Stimulated activated CD8-positive, alpha-beta memory T cell treated with anti-CD3 and anti-CD28 coated beads, Interleukin-7, amount 100 ng/mL, for 1 hour (primary cell): ENCODE results near the gene MVB12B.

Experiments
- DNase-seq, 2 donors: peaks; one replicate each; pipeline ENCODE4 v3.0.0-alpha.2; 2020; ENCODE audit warnings: low read depth in 2 of 2

MVB12B gene

DNA sequence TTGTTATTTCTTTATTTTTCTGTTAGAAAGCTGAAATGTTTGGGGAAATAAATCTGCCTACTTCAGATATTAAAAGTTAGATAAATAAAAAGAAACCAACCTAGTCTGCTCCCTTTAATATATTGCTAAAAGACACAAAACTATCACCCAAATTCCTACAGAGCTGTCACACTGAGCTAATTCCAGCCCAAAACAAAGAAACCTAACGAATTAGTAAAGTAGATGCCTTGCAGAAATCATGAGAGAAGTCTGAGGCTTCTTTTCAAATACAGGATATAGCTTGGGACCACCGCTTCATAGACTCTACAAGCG is 164.9 kb downstream of the MVB12B start:
- DNase-seq = no peak

DNA sequence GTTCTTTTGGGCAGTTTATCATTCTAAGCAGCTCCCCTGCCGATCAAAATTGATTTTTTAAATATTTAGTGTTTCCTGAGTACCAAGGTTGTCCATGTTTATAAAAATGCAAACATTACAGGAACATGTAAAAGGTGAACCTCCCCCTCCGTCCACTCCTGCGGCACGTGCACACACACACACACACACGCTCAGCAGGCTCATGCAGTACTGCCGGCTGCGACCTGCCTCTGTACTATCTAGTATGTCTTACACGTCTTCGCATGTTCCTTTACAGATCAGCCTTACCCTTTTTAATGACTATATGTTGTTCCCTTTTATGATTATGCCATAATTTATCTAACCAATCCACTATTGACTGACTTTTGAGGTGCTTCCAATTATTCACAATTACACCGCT is 165.3 kb downstream of the MVB12B start:
- DNase-seq = no peak

- DNase-seq = no peak
Observed at GRCh38 chr9:126494264-126494663, 167.6 kb downstream of the MVB12B start.

GRCh38 chr9:126494746-126495145 is 168.1 kb downstream of the MVB12B start:
- DNase-seq = no peak

DNA sequence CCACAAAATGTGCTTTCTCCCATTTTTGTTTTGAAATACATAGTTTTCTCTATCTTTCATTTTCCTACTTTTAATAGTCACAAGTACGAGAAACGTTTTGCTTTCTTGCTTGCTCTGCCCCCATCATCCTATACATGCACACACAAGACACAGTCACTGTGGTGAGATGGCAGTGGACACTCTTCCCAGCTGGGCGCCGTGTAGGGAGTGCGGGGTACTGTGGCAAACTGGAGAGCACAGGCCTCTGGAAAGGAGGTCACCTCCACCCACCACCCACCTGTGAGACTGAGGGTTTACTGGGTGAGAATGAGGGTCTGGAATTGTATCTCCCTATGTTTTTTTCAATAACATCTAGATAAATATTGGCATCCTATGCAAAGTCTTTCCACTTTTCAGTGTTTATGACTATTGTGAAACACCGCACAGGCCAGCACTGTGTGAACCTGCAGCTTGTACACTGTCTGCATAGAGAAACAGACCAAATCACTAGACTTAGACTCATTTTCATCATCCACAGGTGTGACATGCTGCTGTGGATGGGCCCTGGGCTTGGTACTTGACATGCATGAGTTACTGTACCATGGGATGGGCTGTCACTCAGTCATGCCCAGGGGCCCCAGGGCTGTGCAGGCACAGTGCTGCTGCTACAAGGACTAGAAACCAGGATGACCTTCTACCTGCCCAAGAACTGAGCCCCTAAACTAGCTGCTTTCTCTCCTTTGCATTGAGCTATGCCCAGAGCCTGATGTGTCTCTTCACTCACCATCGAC is 169.0 kb downstream of the MVB12B start:
- no peak for DNase-seq

GRCh38 chr9:126496181-126496576 is 169.6 kb downstream of the MVB12B start:
- DNase-seq = no peak

- no peak for DNase-seq
Observed at GRCh38 chr9:126496781-126497659, 170.4 kb downstream of the MVB12B start.

GRCh38 chr9:126497660-126498275 is 171.1 kb downstream of the MVB12B start:
- no peak for DNase-seq

DNA sequence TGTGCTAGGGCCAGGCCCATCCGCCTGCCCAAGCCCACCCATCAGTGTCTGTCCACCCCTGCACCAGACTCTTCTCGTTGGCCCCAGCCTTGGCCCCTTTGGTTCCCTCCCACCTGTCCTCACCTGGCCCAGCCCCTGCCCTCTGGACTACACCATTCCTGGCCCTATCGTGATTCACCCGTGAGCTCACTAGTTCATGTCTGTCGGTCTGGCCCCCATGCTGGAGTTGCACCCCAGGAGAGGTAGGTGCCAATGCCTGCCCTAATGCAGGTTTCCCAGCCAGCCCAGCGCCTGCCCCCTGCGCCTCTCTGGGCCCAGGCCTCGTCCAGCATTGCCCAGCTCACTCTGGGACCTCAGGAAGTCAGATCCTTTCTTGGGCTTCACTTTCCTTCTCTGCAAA is 171.7 kb downstream of the MVB12B start:
- no peak for DNase-seq

- DNase-seq = no peak
Observed at GRCh38 chr9:126499005-126499910, 172.6 kb downstream of the MVB12B start.

- no peak for DNase-seq
Observed at GRCh38 chr9:126499911-126500599, 173.4 kb downstream of the MVB12B start.

GRCh38 chr9:126500600-126501382 is 174.2 kb downstream of the MVB12B start:
- peak; percentile 35 to 46 for DNase-seq

- no peak for DNase-seq
Observed at GRCh38 chr9:126501383-126502331, 175.0 kb downstream of the MVB12B start.

DNA sequence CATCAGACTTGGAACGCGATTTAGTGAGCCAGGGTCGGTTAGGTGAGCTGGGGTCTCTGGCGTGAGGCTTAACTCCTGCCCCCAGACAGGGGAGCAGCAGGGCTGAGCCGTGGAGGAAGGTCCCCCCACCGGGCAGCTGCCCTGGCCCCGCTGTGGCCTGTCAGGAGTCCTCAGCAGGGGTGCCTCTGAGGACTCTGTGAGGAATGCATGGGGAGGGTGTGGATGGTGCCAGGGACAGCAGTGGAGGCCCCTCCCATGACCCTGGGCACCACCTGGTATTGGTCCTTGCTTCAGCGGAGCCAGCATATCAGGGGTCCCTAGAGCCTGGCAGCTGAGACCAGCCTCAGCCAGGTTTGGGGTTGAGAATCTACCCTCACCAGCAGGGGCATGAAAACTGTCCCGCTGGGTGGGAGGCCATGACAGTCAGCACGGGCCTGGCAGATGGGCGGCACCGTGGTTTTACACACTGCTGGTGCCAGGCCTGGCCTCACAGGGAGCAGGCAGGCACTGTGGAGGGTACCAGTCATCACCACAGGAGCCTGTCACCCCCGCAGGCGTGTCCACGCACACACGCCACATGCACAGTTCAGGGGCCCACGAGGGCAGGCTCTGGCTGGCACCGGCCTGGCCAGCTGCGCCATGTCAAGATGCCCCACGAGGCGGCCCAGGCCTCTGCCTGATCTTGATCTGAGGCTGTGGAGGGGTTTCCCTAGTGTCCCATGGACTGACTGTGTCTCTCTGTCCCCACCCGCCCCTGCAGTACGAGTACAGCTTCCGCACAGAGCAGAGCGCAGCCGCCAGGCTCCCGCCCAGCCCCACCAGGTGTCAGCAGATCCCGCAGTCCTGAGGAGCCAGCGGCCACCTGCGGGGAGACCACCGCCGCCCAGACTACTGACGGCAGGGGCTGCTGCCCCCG is 176.0 kb downstream of the MVB12B start:
- no peak for DNase-seq

GRCh38 chr9:126503333-126504085 is 176.9 kb downstream of the MVB12B start:
- DNase-seq = no peak

DNA sequence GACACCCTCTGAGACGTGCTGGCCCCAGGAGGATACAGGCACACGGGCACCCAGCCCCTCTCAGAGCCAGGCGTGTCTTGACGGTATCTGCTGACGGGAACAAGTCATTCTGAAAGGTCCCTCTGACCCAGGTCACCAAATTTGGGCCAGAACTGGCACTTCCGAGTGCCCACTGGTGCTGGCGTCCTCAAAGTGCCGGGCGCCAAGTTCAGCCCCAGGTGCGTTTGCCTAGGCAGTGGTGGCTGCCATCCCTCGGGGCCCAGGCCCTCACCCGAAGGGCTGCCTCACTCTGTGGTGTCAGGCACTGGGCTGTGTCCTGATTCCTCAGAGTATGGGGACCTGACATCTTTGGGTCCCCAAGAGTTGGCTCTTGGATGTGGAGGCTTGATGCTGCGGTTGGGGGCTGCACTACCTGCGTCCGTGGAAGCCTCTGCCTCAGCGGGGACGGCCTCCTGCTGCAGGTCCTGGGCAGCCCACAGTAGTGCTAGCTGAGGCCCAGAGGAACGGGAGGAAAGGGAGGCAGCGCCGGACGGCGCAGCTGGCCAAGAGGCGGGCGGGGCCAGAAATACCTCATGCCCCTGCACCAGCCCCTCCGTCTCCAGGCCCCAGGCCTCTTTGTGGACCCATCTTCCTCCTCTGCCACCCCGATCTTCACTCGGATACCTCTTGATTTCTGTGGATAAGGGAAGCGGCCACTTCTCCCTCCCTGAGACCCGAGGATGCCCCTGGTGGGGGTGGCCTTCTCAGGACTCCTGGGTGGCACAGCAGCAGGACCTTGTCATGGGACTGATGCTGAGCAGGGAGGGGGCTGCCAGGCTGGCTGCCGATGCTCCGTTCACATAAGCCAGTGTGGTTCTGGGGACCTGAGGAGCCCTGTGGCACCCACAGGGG is 177.7 kb downstream of the MVB12B start:
- no peak for DNase-seq
